ENCODE data around the gene TTLL1. TPM values are rescaled to one million over a fixed set of nuclear protein-coding genes. Genes with fewer than 3 reads are reported as not detected.
"Not testable (repeated sequence)": the region's sequence is repeated elsewhere in the genome, so short reads cannot be mapped to it uniquely, and the experiment has no call there.

Gene TTLL1
- total RNA-seq, 1 donor from 2014 or later = 13.0 TPM

DNA sequence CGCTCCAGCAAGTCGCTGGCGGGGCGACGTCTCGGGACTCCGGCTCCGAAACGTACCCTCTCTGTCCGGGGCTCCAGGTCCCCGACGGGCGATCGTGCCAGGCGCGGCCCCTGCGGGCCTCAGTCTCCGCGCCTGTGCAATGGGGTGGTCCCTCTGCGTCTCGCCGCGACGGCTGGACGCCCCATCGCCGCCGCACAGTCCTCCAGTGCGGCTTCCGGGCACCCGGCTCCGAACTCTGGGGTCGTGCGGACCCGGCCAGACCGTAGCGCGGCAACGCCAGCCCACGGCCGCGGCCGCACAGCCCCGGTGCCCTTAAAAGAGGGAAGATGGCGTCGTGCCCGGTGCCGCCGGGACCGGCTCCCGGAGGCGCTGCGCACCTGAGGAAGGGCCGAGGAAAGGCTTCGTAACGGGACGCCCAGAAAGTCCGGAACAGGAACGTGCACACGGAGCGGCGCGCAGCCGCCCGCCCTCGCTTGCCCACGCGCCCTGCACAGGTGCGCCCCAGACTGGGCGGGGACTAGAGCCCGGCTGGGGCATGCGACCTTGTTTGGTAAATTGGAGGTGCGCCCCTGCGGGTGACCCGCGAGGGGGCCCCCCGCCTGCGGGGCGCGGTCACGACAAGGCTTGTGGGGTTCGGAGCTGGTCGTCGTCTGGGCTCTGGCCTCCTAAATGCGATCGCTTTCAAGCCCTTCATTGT lies 21.9 kb upstream of the TTLL1 start:
- Mint-ChIP-seq H3K4me1 (ENCODE audit: unreplicated experiment) (peaks cover 11% of the 10 kb centered on the region), H3K27me3 (ENCODE audit: unreplicated experiment) (peaks cover 15% of the 10 kb centered on the region), H3K9me3 (ENCODE audit: unreplicated experiment) (no peaks in the 10 kb centered on the region), H3K27ac (ENCODE audit: unreplicated experiment) (no peak overlapping the region), H3K36me3 (ENCODE audit: low read depth, unreplicated experiment) (no peaks in the 10 kb centered on the region), H3K4me3 (ENCODE audit: unreplicated experiment) (peak overlapping the region; percentile 34)
- DNase-seq (ENCODE audit: low spot score) = no peak
- TF ChIP-seq, protein P1, sequence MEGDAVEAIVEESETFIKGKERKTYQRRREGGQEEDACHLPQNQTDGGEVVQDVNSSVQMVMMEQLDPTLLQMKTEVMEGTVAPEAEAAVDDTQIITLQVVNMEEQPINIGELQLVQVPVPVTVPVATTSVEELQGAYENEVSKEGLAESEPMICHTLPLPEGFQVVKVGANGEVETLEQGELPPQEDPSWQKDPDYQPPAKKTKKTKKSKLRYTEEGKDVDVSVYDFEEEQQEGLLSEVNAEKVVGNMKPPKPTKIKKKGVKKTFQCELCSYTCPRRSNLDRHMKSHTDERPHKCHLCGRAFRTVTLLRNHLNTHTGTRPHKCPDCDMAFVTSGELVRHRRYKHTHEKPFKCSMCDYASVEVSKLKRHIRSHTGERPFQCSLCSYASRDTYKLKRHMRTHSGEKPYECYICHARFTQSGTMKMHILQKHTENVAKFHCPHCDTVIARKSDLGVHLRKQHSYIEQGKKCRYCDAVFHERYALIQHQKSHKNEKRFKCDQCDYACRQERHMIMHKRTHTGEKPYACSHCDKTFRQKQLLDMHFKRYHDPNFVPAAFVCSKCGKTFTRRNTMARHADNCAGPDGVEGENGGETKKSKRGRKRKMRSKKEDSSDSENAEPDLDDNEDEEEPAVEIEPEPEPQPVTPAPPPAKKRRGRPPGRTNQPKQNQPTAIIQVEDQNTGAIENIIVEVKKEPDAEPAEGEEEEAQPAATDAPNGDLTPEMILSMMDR (IDR thresholded peaks at IDR 0.05; ENCODE audit: unreplicated experiment) = no peak

- Mint-ChIP-seq H3K4me3 (ENCODE audit: unreplicated experiment) (peak within 1 kb of the TSS; percentile 85), H3K27ac (ENCODE audit: unreplicated experiment) (no peak within 1 kb of the TSS), H3K27me3 (ENCODE audit: unreplicated experiment) (peaks cover 15% of the 10 kb centered on the region), H3K4me1 (ENCODE audit: unreplicated experiment) (peaks cover 11% of the 10 kb centered on the region), H3K9me3 (ENCODE audit: unreplicated experiment) (no peaks in the 10 kb centered on the region), H3K36me3 (ENCODE audit: low read depth, unreplicated experiment) (no peaks in the 10 kb centered on the region)
- TF ChIP-seq, protein P1 (IDR thresholded peaks at IDR 0.05; ENCODE audit: unreplicated experiment) = no peak
- DNase-seq (ENCODE audit: low spot score) = peak; percentile 50
Measured at GRCh38 chr22:43110444-43110926, 21.3 kb upstream of the TTLL1 start, which contains the start of gene BIK. Gene BIK, plus strand, starts transcription at chr22:43110750. Its CDS starts 13,273 bp downstream, at chr22:43124023.

DNA sequence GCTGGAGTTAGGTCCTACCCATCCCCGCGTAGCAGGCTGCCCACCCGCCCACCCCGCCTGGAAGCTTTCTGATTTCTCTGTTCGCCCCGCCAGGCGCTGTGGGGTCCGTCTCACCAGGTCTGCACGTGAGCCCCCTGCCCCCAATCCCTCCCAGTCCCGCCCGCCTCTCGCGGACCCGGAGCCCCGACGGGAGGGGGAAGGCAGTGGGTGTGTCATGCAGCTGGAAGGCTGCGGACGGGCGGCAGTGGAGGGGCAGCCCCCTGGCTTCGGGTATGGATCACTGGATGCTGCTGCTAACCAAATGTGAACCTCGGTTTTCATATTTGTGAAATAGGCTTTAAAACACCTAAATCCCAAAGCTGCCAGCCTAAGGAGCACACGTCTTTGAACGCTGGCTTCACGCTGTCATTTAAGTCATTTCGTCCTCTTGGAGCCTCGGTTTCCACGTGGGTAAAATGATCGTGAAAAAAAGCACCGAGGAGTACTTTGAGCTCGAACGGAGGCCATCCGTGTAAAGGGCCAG lies 20.8 kb upstream of the TTLL1 start:
- Mint-ChIP-seq H3K4me3 (ENCODE audit: unreplicated experiment) (peak overlapping the region; percentile 85), H3K27me3 (ENCODE audit: unreplicated experiment) (peaks cover 15% of the 10 kb centered on the region), H3K4me1 (ENCODE audit: unreplicated experiment) (peaks cover 12% of the 10 kb centered on the region), H3K27ac (ENCODE audit: unreplicated experiment) (no peak overlapping the region), H3K9me3 (ENCODE audit: unreplicated experiment) (no peaks in the 10 kb centered on the region), H3K36me3 (ENCODE audit: low read depth, unreplicated experiment) (no peaks in the 10 kb centered on the region)
- peak; percentile 18 for DNase-seq (ENCODE audit: low spot score)
- TF ChIP-seq, protein P1 (IDR thresholded peaks at IDR 0.05; ENCODE audit: unreplicated experiment) = no peak

DNA sequence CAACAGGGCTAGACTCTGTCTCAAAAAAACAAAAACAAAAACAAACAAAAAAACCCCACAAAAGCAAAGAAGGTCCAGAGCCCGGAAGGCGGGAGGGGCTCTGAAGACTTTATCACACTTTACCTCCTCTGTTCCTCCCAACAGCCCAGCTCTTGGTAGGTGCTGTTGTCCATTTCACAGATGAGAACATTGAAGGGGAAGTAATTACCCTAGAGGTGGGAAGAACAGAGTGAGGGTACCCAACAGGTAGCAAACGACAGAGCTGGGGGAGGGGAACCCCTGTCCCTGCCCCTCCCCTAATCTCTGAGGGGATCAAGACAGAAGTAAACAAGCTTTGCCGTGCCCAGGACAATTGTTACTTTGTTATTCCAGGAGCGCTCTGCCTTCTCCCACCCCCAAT lies 20.3 kb upstream of the TTLL1 start:
- Mint-ChIP-seq H3K4me3 (ENCODE audit: unreplicated experiment) (no peak overlapping the region), H3K9me3 (ENCODE audit: unreplicated experiment) (no peaks in the 10 kb centered on the region), H3K36me3 (ENCODE audit: low read depth, unreplicated experiment) (no peaks in the 10 kb centered on the region), H3K27ac (ENCODE audit: unreplicated experiment) (no peak overlapping the region), H3K4me1 (ENCODE audit: unreplicated experiment) (peaks cover 13% of the 10 kb centered on the region), H3K27me3 (ENCODE audit: unreplicated experiment) (peaks cover 15% of the 10 kb centered on the region)
- TF ChIP-seq, protein P1 (IDR thresholded peaks at IDR 0.05; ENCODE audit: unreplicated experiment) = no peak
- DNase-seq (ENCODE audit: low spot score) = no peak

DNA sequence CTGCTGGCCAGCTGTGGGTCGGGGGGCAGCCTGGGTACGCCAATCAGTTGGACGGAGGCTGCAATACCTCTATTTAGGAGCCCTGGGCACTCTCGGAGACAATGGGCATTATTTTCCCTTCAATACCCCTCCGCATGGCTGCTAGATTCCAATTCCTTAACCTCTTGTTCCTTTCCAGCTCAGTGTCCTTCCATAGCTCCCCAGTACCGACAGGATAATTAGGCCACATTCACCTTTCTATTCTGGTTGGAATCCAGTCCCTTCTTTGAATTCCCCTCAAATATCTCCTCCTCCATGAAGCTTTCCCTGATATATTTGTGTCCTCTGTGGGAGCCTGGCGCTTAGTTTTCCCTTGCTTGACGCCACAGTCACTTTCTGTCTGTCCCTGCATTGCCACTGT lies 17.1 kb upstream of the TTLL1 start:
- Mint-ChIP-seq H3K4me1 (ENCODE audit: unreplicated experiment) (peaks cover 9% of the 10 kb centered on the region), H3K4me3 (ENCODE audit: unreplicated experiment) (no peak overlapping the region), H3K9me3 (ENCODE audit: unreplicated experiment) (no peaks in the 10 kb centered on the region), H3K36me3 (ENCODE audit: low read depth, unreplicated experiment) (no peaks in the 10 kb centered on the region), H3K27me3 (ENCODE audit: unreplicated experiment) (peaks cover 7% of the 10 kb centered on the region), H3K27ac (ENCODE audit: unreplicated experiment) (no peak overlapping the region)
- TF ChIP-seq, protein P1 (IDR thresholded peaks at IDR 0.05; ENCODE audit: unreplicated experiment) = no peak
- no peak for DNase-seq (ENCODE audit: low spot score)

- H3K9me3 Mint-ChIP-seq (ENCODE audit: unreplicated experiment); H3K27ac Mint-ChIP-seq (ENCODE audit: unreplicated experiment); H3K27me3 Mint-ChIP-seq (ENCODE audit: unreplicated experiment); H3K4me3 Mint-ChIP-seq (ENCODE audit: unreplicated experiment); DNase-seq (ENCODE audit: low spot score); H3K4me1 Mint-ChIP-seq (ENCODE audit: unreplicated experiment); H3K36me3 Mint-ChIP-seq (ENCODE audit: low read depth, unreplicated experiment): not testable (repeated sequence)
Measured at GRCh38 chr22:43104950-43105349, 15.8 kb upstream of the TTLL1 start.

DNA sequence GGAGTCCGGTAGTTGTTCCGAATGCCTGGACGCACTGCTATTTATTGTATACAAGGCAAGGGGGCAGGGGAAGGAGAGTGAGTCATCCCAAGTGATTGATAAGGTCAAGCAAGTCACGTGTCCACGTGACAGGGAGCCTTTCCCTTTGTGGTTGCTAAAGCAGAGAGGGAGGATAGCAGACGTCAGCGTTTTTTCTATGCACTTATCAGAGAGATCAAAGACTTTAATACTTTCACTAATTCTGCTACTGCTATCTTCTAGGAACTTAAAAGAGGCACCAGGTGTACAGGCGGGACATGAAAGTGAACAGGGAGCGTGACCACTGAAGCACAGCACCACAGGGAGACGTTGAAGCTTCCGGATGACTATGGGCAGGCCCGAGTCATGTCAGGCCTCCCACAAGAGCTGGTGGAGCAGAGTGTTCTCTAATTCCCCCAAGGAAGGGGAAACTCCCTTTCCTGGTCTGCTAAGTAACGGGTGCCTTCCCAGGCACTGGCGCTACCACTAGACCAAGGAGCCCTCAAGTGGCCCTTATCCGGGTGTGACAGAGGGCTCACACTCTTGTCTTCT lies 14.9 kb upstream of the TTLL1 start:
- H3K27me3 Mint-ChIP-seq (ENCODE audit: unreplicated experiment); H3K4me1 Mint-ChIP-seq (ENCODE audit: unreplicated experiment); H3K4me3 Mint-ChIP-seq (ENCODE audit: unreplicated experiment); DNase-seq (ENCODE audit: low spot score); H3K9me3 Mint-ChIP-seq (ENCODE audit: unreplicated experiment); H3K27ac Mint-ChIP-seq (ENCODE audit: unreplicated experiment); H3K36me3 Mint-ChIP-seq (ENCODE audit: low read depth, unreplicated experiment): not testable (repeated sequence)

Data from endothelial cell (in vitro differentiated cells).